Astrocyte (in vitro differentiated cells and primary cell): ENCODE results near the gene HDAC10. TPM values are rescaled to one million over a fixed set of nuclear protein-coding genes. Genes with fewer than 3 reads are reported as not detected.

ENCODE experiments used
- DNase-seq: peaks from one replicate; pipeline ENCODE4 v3.0.0-alpha.2; 2010; ENCODE audit warnings: low read depth
- FAIRE-seq: peaks from 2 replicates; lab custom pipeline; 2011; peaks lifted over from hg19 to GRCh38; lab: Jason Lieb, UNC
- H2AFZ ChIP-seq: 2 replicates; pipeline ENCODE4 v1.6.0; 2012; ENCODE audit warnings: low read depth, low read length, inconsistent platforms
- H3K27ac ChIP-seq: 2 replicates; pipeline ENCODE4 v1.5.1; 2011; ENCODE audit warnings: low read depth, low read length, inconsistent platforms
- H3K27me3 ChIP-seq: 2 replicates; pipeline ENCODE4 v1.6.0; 2011; ENCODE audit warnings: low read length, inconsistent platforms; ENCODE audit not compliant: insufficient read depth
- H3K36me3 ChIP-seq: 2 replicates; pipeline ENCODE4 v1.5.1; 2011; ENCODE audit warnings: low read length, inconsistent platforms; ENCODE audit not compliant: insufficient read depth
- H3K4me1 ChIP-seq: 2 replicates; pipeline ENCODE4 v1.5.1; 2011; ENCODE audit warnings: low read length, inconsistent platforms; ENCODE audit not compliant: insufficient read depth
- H3K4me2 ChIP-seq: 2 replicates; pipeline ENCODE4 v1.6.0; 2012; ENCODE audit warnings: low read length, inconsistent platforms
- H3K4me3 ChIP-seq: 2 replicates; pipeline ENCODE4 v1.5.1; 2011; ENCODE audit warnings: low read depth, mild to moderate bottlenecking, low read length, inconsistent platforms; ENCODE audit not compliant: insufficient read depth
- H3K79me2 ChIP-seq: 2 replicates; pipeline ENCODE4 v1.6.0; 2012; ENCODE audit warnings: mild to moderate bottlenecking, low read length, inconsistent platforms; ENCODE audit not compliant: insufficient read depth
- H3K9ac ChIP-seq: 2 replicates; pipeline ENCODE4 v1.6.0; 2012; ENCODE audit warnings: mild to moderate bottlenecking, low read length, inconsistent platforms
- H3K9me3 ChIP-seq: 2 replicates; pipeline ENCODE4 v1.5.1; 2012; ENCODE audit warnings: low read depth, mild to moderate bottlenecking, low read length, inconsistent platforms; ENCODE audit not compliant: insufficient read depth
- H4K20me1 ChIP-seq: 2 replicates; pipeline ENCODE4 v1.6.0; 2012; ENCODE audit warnings: low read length, inconsistent platforms; ENCODE audit not compliant: insufficient read depth
- H3K27ac Mint-ChIP-seq: one replicate; pipeline ENCODE4 v1.8.0; 2021; ENCODE audit warnings: mild to moderate bottlenecking, mixed read lengths; ENCODE audit not compliant: unreplicated experiment
- H3K27me3 Mint-ChIP-seq: one replicate; pipeline ENCODE4 v1.8.0; 2021; ENCODE audit warnings: low read depth, mixed read lengths; ENCODE audit not compliant: unreplicated experiment
- H3K36me3 Mint-ChIP-seq: one replicate; pipeline ENCODE4 v1.8.0; 2021; ENCODE audit warnings: low read depth, mixed read lengths; ENCODE audit not compliant: unreplicated experiment
- H3K4me1 Mint-ChIP-seq: one replicate; pipeline ENCODE4 v1.8.0; 2021; ENCODE audit warnings: low read depth, mixed read lengths; ENCODE audit not compliant: unreplicated experiment
- H3K4me3 Mint-ChIP-seq: one replicate; pipeline ENCODE4 v1.8.0; 2021; ENCODE audit warnings: mild to moderate bottlenecking, moderate library complexity, mixed read lengths; ENCODE audit not compliant: unreplicated experiment
- H3K9me3 Mint-ChIP-seq: one replicate; pipeline ENCODE4 v1.8.0; 2021; ENCODE audit warnings: mild to moderate bottlenecking, mixed read lengths; ENCODE audit not compliant: unreplicated experiment
- CTCF ChIP-seq: IDR thresholded peaks from 2 replicates; pipeline ENCODE4 v1.5.1; 2011; ENCODE audit warnings: low read depth, mild to moderate bottlenecking, inconsistent platforms, low read length, moderate library complexity; ENCODE audit not compliant: insufficient read depth
- EZH2 ChIP-seq: IDR thresholded peaks from 2 replicates; pipeline ENCODE4 v1.6.1; 2012; ENCODE audit warnings: mild to moderate bottlenecking, low read length, inconsistent platforms; ENCODE audit not compliant: insufficient read depth
- total RNA-seq: library from RNA; stranded (reverse); gene quantifications from 2 replicates; pipeline ENCODE4 v1.2.1, GENCODE V29; 2021

The HDAC10 gene
- total RNA-seq, 1 donor from 2014 or later = 46.5 TPM

- no peaks in the 10 kb centered on the region for H3K27me3 Mint-ChIP-seq
- Histone ChIP-seq H3K4me3 (no peak overlapping the region), H3K79me2 (peaks cover 99% of the 10 kb centered on the region), H3K9me3 (no peaks in the 10 kb centered on the region), H3K36me3 (peaks cover 3% of the 10 kb centered on the region), H4K20me1 (peaks cover 98% of the 10 kb centered on the region), H3K27ac (peak overlapping the region; percentile 80), H3K9ac (peak overlapping the region; percentile 79), H3K27me3 (no peaks in the 10 kb centered on the region), H2AFZ (no peak overlapping the region), H3K4me2 (peak overlapping the region; percentile 85), H3K4me1 (peaks cover 29% of the 10 kb centered on the region)
- peak overlapping the region; percentile 78 for H3K27ac Mint-ChIP-seq
- no peaks in the 10 kb centered on the region for H3K9me3 Mint-ChIP-seq
- peaks cover 2% of the 10 kb centered on the region for H3K36me3 Mint-ChIP-seq
- peak; percentile 64 for DNase-seq
- H3K4me3 Mint-ChIP-seq = no peak overlapping the region
- H3K4me1 Mint-ChIP-seq = peaks cover 25% of the 10 kb centered on the region
- no peak for FAIRE-seq
- TF ChIP-seq EZH2 (no peak), CTCF (no peak)
Measured at GRCh38 chr22:50293441-50294318, 42.6 kb upstream of the HDAC10 start.

GRCh38 chr22:50292643-50293440 is 41.8 kb upstream of the HDAC10 start:
- Histone ChIP-seq H3K4me2 (peak overlapping the region; percentile 85), H3K4me3 (peak overlapping the region; percentile 34), H3K27me3 (no peaks in the 10 kb centered on the region), H3K4me1 (peaks cover 29% of the 10 kb centered on the region), H3K36me3 (peaks cover 6% of the 10 kb centered on the region), H3K79me2 (peaks cover 99% of the 10 kb centered on the region), H2AFZ (no peak overlapping the region), H3K27ac (peak overlapping the region; percentile 80), H3K9me3 (no peaks in the 10 kb centered on the region), H4K20me1 (peaks cover 98% of the 10 kb centered on the region), H3K9ac (peak overlapping the region; percentile 79)
- TF ChIP-seq EZH2 = no peak
- TF ChIP-seq CTCF = no peak
- Mint-ChIP-seq H3K27me3 (no peaks in the 10 kb centered on the region), H3K27ac (peak overlapping the region; percentile 56), H3K36me3 (peaks cover 2% of the 10 kb centered on the region), H3K9me3 (no peaks in the 10 kb centered on the region), H3K4me3 (peak overlapping the region; percentile 69), H3K4me1 (peaks cover 25% of the 10 kb centered on the region)
- DNase-seq (no peak), FAIRE-seq (no peak)
